Neutrophil (primary cell): ENCODE data around the gene RABEP1.
"Not testable (repeated sequence)": the region's sequence is repeated elsewhere in the genome, so short reads cannot be mapped to it uniquely, and the experiment has no call there.

Source experiments
- H3K27ac ChIP-seq: fragments of 200-600 bp; sonication (generic); 2 replicates; pipeline ENCODE4 v1.5.1; 2016; ENCODE audit warnings: mild to moderate bottlenecking, moderate library complexity
- H3K27me3 ChIP-seq: fragments of 200-600 bp; sonication (generic); 2 replicates; pipeline ENCODE4 v1.6.0; 2016; ENCODE audit warnings: mild to moderate bottlenecking
- H3K36me3 ChIP-seq: fragments of 200-600 bp; sonication (generic); 2 replicates; pipeline ENCODE4 v1.5.1; 2017
- H3K4me1 ChIP-seq, 2 experiments: fragments of 200-600 bp in 1 of 2; sonication (generic) in 1 of 2; 1 replicate in 1 of 2; 2 replicates in 1 of 2; pipeline versions ENCODE4 v1.5.1 to v1.6.1; 2013 to 2016; ENCODE audit warnings: low read depth in 1 of 2, low read length in 1 of 2, mild to moderate bottlenecking in 1 of 2, moderate library complexity in 1 of 2; ENCODE audit not compliant: control insufficient read depth in 1 of 2, insufficient read depth in 1 of 2
- H3K4me3 ChIP-seq, 2 experiments: fragments of 200-600 bp in 1 of 2; sonication (generic) in 1 of 2; 1 replicate in 1 of 2; 2 replicates in 1 of 2; pipeline ENCODE4 v1.5.1; 2013 to 2016; ENCODE audit warnings: low read depth in 1 of 2, low read length in 1 of 2, mild to moderate bottlenecking in 1 of 2, moderate library complexity in 1 of 2
- H3K9me3 ChIP-seq: fragments of 200-600 bp; sonication (generic); 2 replicates; pipeline ENCODE4 v1.5.1; 2016
- TF ChIP-seq, protein P1 (sequence below): fragments of 200-600 bp; sonication (generic); IDR thresholded peaks from 2 replicates; pipeline ENCODE4 v1.5.1; 2016; ENCODE audit warnings: antibody characterized with exemption

Gene RABEP1

DNA sequence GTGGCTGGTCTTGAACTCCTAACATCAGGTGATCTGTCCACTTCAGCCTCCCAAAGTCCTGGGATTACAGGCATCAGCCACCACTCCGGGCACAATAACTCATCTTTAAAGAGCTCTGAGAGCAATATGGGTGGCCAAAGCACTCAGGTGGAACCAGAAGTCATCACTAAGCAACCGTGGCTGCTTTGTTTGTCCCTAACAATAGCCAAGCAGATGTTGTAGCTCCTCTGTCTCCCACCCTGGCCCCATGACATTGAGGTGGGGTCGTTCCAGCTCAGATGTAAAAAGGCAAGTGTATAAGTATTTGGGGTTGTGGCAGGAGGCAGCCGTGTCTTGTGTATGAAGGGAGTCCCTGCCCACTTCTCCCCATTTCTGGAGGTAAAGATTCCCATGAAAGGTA lies 43.8 kb upstream of the RABEP1 start:
- Histone ChIP-seq H3K9me3 (no peaks in the 10 kb centered on the region), H3K27ac (no peak overlapping the region), H3K4me3 (no peak overlapping the region), H3K27me3 (no peaks in the 10 kb centered on the region), H3K36me3 (no peaks in the 10 kb centered on the region), H3K4me1 (no peaks in the 10 kb centered on the region)
- TF ChIP-seq, protein P1, sequence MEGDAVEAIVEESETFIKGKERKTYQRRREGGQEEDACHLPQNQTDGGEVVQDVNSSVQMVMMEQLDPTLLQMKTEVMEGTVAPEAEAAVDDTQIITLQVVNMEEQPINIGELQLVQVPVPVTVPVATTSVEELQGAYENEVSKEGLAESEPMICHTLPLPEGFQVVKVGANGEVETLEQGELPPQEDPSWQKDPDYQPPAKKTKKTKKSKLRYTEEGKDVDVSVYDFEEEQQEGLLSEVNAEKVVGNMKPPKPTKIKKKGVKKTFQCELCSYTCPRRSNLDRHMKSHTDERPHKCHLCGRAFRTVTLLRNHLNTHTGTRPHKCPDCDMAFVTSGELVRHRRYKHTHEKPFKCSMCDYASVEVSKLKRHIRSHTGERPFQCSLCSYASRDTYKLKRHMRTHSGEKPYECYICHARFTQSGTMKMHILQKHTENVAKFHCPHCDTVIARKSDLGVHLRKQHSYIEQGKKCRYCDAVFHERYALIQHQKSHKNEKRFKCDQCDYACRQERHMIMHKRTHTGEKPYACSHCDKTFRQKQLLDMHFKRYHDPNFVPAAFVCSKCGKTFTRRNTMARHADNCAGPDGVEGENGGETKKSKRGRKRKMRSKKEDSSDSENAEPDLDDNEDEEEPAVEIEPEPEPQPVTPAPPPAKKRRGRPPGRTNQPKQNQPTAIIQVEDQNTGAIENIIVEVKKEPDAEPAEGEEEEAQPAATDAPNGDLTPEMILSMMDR, result no peak

- not testable (repeated sequence) for H3K4me3 ChIP-seq, H3K4me1 ChIP-seq, H3K9me3 ChIP-seq, H3K27me3 ChIP-seq, H3K36me3 ChIP-seq, H3K27ac ChIP-seq
These were observed 42.3 kb upstream of the RABEP1 start for GRCh38 chr17:5239769-5240168.

DNA sequence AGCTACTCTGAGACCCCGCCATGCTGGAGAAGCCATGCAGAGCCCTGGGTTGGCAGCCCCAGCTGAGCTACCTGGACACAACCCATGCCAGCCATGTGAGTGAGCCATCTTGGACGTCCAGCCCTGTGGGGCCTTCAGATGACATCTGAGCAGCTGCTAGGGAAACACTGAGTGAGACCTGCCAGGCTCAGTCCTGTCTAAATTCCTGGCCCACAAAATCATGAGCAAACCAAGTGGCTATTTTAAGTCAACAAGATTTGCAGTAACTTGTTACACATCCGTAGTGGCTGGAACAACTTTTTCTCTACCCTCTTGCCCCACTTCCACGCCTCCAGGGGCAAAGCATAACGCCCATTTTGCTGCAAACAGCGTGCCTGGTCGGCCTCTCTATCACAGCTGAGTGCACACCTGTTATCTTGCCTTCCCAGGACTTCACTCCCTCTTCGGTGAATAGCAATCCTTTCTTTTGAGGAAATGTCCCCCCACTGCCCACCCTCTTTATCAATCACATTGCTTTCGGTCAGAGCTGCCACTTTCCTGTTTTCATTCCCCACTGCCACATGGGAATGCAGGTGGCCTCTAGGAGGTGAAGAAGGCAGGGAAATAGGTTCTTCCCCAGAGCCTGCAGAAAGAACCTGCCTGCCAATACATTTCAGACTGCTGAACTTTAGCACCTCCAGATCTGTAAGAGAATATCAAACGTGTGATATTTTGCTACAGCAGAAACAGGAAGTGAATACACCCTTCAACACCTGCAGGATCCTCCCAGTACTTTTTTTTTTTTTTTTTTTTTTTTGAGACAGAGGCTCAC lies 40.0 kb upstream of the RABEP1 start:
- no peaks in the 10 kb centered on the region for H3K4me1 ChIP-seq
- no peaks in the 10 kb centered on the region for H3K36me3 ChIP-seq
- H3K27ac ChIP-seq, result no peak overlapping the region
- no peaks in the 10 kb centered on the region for H3K9me3 ChIP-seq
- no peak overlapping the region for H3K4me3 ChIP-seq
- TF ChIP-seq, protein P1, result no peak
- no peaks in the 10 kb centered on the region for H3K27me3 ChIP-seq

DNA sequence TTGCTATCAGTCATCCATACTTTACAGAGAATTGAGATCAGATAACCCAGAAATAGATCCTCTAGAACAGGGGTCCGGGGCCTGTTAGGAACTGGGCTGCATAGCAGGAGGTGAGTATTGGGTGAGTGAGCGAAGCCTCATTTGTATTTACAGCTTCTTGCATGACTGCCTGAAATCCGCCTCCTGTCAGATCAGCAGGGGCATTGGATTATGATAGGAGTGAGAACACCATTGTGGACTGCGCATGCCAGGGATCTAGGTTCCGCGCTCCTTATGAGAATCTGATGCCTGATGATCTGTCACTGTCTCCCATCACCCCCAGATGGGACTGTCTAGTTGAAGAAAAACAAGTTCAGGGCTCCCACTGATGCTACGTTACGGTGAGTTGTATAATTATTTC lies 34.5 kb upstream of the RABEP1 start:
- H3K36me3 ChIP-seq, result no peaks in the 10 kb centered on the region

GRCh38 chr17:5248821-5249479 lies 33.1 kb upstream of the RABEP1 start:
- Histone ChIP-seq H3K9me3 (no peaks in the 10 kb centered on the region), H3K27ac (no peak overlapping the region), H3K36me3 (no peaks in the 10 kb centered on the region), H3K4me3 (no peak overlapping the region), H3K27me3 (no peaks in the 10 kb centered on the region), H3K4me1 (no peaks in the 10 kb centered on the region)
- TF ChIP-seq, protein P1, result no peak

More for the DNA sequence above, 34.5 kb upstream of the RABEP1 start:
- Histone ChIP-seq H3K4me3 (no peak overlapping the region), H3K4me1 (no peaks in the 10 kb centered on the region), H3K9me3 (no peaks in the 10 kb centered on the region), H3K27ac (no peak overlapping the region), H3K27me3 (no peaks in the 10 kb centered on the region)
- TF ChIP-seq, protein P1, result no peak

- H3K36me3 ChIP-seq, result no peaks in the 10 kb centered on the region
- TF ChIP-seq, protein P1, result no peak
- H3K9me3 ChIP-seq, result no peaks in the 10 kb centered on the region
- H3K27ac ChIP-seq, result no peak overlapping the region
- H3K4me1 ChIP-seq, result peaks cover 3% of the 10 kb centered on the region in 2 experiments
- H3K27me3 ChIP-seq, result no peaks in the 10 kb centered on the region
- H3K4me3 ChIP-seq, result no peak overlapping the region
These were observed 32.5 kb upstream of the RABEP1 start for GRCh38 chr17:5249615-5250014.
